Renal cortex interstitium (tissue), 11 donors: ENCODE data around the gene CCT6B. TPM values are rescaled to one million over a fixed set of nuclear protein-coding genes. Genes with fewer than 3 reads are reported as not detected.
"Not testable (repeated sequence)": the region's sequence is repeated elsewhere in the genome, so short reads cannot be mapped to it uniquely, and the experiment has no call there.

Experiments
- DNase-seq, 11 donors: peaks; one replicate each; pipeline ENCODE4 v3.0.0-alpha.2; 2013; ENCODE audit warnings: low read depth in 9 of 11, low spot score in 4 of 11; ENCODE audit errors: extremely low read depth in 1 of 11
- polyA plus RNA-seq, 3 donors: library from polyadenylated mRNA; unstranded; fragments of 120-200 nt; gene quantifications; one replicate each; pipeline ENCODE4 v1.2.1, GENCODE V29; 2013; ENCODE audit not compliant: insufficient read length in 3 of 3

The CCT6B gene
- polyA plus RNA-seq, 3 donors = 4.9 to 5.8 (median 5.7) TPM

GRCh38 chr17:34987232-34987631 lies 26.0 kb upstream of the CCT6B start:
- DNase-seq = no peak

GRCh38 chr17:34981538-34982241 lies 20.4 kb upstream of the CCT6B start:
- DNase-seq = peak in 2 of 11 donors; percentile 9 to 30

- DNase-seq = peak in 8 of 11 donors; percentile 50 to 77 (median 70)
Measured at GRCh38 chr17:34980681-34981537, 19.6 kb upstream of the CCT6B start.

GRCh38 chr17:34980353-34980680 lies 19.1 kb upstream of the CCT6B start, which contains the start of gene LIG3:
Gene LIG3 (plus strand): TSS chr17:34980512. CDS start chr17:34983006, 2,494 bp downstream.
- DNase-seq = peak; percentile 83 to 94 (median 89)

- no peak for DNase-seq
Measured at GRCh38 chr17:34979650-34980352, 18.5 kb upstream of the CCT6B start.

- no peak for DNase-seq
Measured at GRCh38 chr17:34979153-34979552, 17.9 kb upstream of the CCT6B start.

- no peak for DNase-seq
Measured at GRCh38 chr17:34974794-34975785, 13.8 kb upstream of the CCT6B start.

GRCh38 chr17:34974179-34974578 lies 12.9 kb upstream of the CCT6B start:
- DNase-seq = no peak

- DNase-seq = no peak
Measured at GRCh38 chr17:34958438-34958837, 2.8 kb downstream of the CCT6B start.

GRCh38 chr17:34950780-34951179 lies 10.5 kb downstream of the CCT6B start:
- DNase-seq = not testable (repeated sequence)

- DNase-seq = no peak
Measured at GRCh38 chr17:34930283-34930682, 31.0 kb downstream of the CCT6B start.

- no peak for DNase-seq
Measured at GRCh38 chr17:34926661-34927060, 34.6 kb downstream of the CCT6B start.

- no peak for DNase-seq
Measured at GRCh38 chr17:34920676-34921075, 40.6 kb downstream of the CCT6B start.

- DNase-seq = no peak
Measured at GRCh38 chr17:34917381-34917780, 43.9 kb downstream of the CCT6B start.

- DNase-seq = no peak
Measured at GRCh38 chr17:34916120-34916519, 45.1 kb downstream of the CCT6B start.

GRCh38 chr17:34913001-34913400 lies 48.3 kb downstream of the CCT6B start:
- no peak for DNase-seq

GRCh38 chr17:34909040-34909439 lies 52.2 kb downstream of the CCT6B start:
- DNase-seq = no peak

GRCh38 chr17:34902831-34903547 lies 58.3 kb downstream of the CCT6B start:
- peak; percentile 17 to 69 (median 44) for DNase-seq
